Thymus (tissue), 11 donors: ENCODE results near the gene GNAQ. TPM values are rescaled to one million over a fixed set of nuclear protein-coding genes. Genes with fewer than 3 reads are reported as not detected.
"Not testable (repeated sequence)": the region's sequence is repeated elsewhere in the genome, so short reads cannot be mapped to it uniquely, and the experiment has no call there.

Experiments used
- DNase-seq, 9 donors: peaks; one replicate each; pipeline ENCODE4 v3.0.0-alpha.2; 2013; ENCODE audit warnings: low spot score in 9 of 9, low read depth in 6 of 9, missing footprints in 1 of 9
- H3K27ac ChIP-seq, 2 donors: one replicate each; pipeline ENCODE4 v1.5.1; 2013; ENCODE audit warnings: control low read depth in 1 of 2, low read depth in 1 of 2, low read length in 1 of 2, mild to moderate bottlenecking in 1 of 2, moderate library complexity in 1 of 2
- H3K27me3 ChIP-seq, 2 donors: one replicate each; pipeline ENCODE4 v1.5.1; 2013; ENCODE audit warnings: low read length in 1 of 2; ENCODE audit not compliant: control insufficient read depth in 2 of 2, insufficient read depth in 1 of 2
- H3K36me3 ChIP-seq, 2 donors: one replicate each; pipeline ENCODE4 v1.5.1; 2013; ENCODE audit warnings: low read length in 1 of 2, mild to moderate bottlenecking in 1 of 2, moderate library complexity in 1 of 2; ENCODE audit not compliant: control insufficient read depth in 2 of 2, insufficient read depth in 2 of 2
- H3K4me1 ChIP-seq, 2 donors: one replicate each; pipeline ENCODE4 v1.5.1; 2013; ENCODE audit warnings: low read length in 2 of 2; ENCODE audit not compliant: control insufficient read depth in 2 of 2, insufficient read depth in 2 of 2
- H3K4me3 ChIP-seq, 2 donors: one replicate each; pipeline ENCODE4 v1.5.1; 2013; ENCODE audit warnings: low read length in 2 of 2, control low read depth in 1 of 2, mild to moderate bottlenecking in 1 of 2
- H3K9me3 ChIP-seq, 2 donors: one replicate each; pipeline ENCODE4 v1.5.1; 2013; ENCODE audit warnings: low read length in 1 of 2, mild to moderate bottlenecking in 1 of 2; ENCODE audit not compliant: control insufficient read depth in 2 of 2, insufficient read depth in 1 of 2
- WGBS: extraction: QIAGEN DNeasy Blood & Tissue Kit; methylation state at CpG from one replicate; pipeline ENCODE4 v1.1.7; 2013; 5-methylcytosine and 5-hydroxymethylcytosine counted together
- polyA plus RNA-seq: library from polyadenylated mRNA; stranded (reverse); fragments of 200-250 nt; gene quantifications from one replicate; pipeline ENCODE4 v1.2.3, GENCODE V29; 2013
- total RNA-seq: library from RNA; stranded (reverse); fragments of 120-200 nt; gene quantifications from one replicate; pipeline ENCODE4 v1.2.4, GENCODE V29; 2013
- donor health status: healthy.

GNAQ gene
- total and polyA plus RNA-seq, 2 donors: 18.7 to 23.5 TPM

GRCh38 chr9:77882294-77882693, 149.3 kb downstream of the GNAQ start:
- H3K27ac ChIP-seq: no peak overlapping the region
- H3K9me3 ChIP-seq: no peaks in the 10 kb centered on the region
- H3K4me3 ChIP-seq: no peak overlapping the region
- H3K27me3 ChIP-seq: no peaks in the 10 kb centered on the region
- WGBS: 90% methylated on average over 4 of the region's 4 CpGs
- no peaks in the 10 kb centered on the region for H3K36me3 ChIP-seq
- peaks cover 15 to 21% of the 10 kb centered on the region in 2 donors for H3K4me1 ChIP-seq
- no peak for DNase-seq

DNA sequence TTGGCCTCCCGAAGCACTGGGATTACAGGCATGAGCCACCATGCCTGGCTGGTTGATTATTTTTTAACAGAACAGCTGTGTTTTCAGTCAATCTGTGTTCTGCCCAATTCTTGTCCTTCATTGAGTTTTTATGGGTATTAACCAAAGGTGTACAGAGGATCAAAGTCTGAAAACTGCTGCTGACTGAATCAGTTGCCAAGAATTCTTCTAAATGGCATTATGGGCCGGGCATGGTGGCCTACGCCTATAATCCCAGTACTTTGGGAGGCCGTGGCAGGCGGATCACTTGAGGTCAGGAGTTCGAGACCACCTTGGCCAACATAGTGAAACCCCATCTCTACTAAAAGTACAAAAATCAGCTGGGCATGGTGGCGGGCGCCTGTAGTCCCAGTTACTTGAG, 150.0 kb downstream of the GNAQ start:
- H3K4me3 ChIP-seq, H3K27me3 ChIP-seq, H3K27ac ChIP-seq, H3K36me3 ChIP-seq, H3K9me3 ChIP-seq, DNase-seq: not testable (repeated sequence)
- 98% methylated on average over 8 of the region's 8 CpGs for WGBS
- H3K4me1 ChIP-seq: peaks cover 15 to 21% of the 10 kb centered on the region in 2 donors

GRCh38 chr9:77881111-77881510, 150.5 kb downstream of the GNAQ start:
- Histone ChIP-seq H3K4me3 (no peak overlapping the region), H3K27ac (no peak overlapping the region), H3K36me3 (no peaks in the 10 kb centered on the region), H3K9me3 (no peaks in the 10 kb centered on the region), H3K4me1 (peaks cover 15 to 21% of the 10 kb centered on the region in 2 donors), H3K27me3 (no peaks in the 10 kb centered on the region)
- WGBS: 86% methylated on average over 8 of the region's 8 CpGs
- DNase-seq: no peak

GRCh38 chr9:77879437-77879943, 152.1 kb downstream of the GNAQ start:
- Histone ChIP-seq H3K4me3 (no peak overlapping the region), H3K9me3 (no peaks in the 10 kb centered on the region), H3K36me3 (no peaks in the 10 kb centered on the region), H3K4me1 (peaks cover 11 to 15% of the 10 kb centered on the region in 2 donors), H3K27ac (no peak overlapping the region), H3K27me3 (no peaks in the 10 kb centered on the region)
- no peak for DNase-seq
- 87% methylated on average over 8 of the region's 8 CpGs for WGBS

DNA sequence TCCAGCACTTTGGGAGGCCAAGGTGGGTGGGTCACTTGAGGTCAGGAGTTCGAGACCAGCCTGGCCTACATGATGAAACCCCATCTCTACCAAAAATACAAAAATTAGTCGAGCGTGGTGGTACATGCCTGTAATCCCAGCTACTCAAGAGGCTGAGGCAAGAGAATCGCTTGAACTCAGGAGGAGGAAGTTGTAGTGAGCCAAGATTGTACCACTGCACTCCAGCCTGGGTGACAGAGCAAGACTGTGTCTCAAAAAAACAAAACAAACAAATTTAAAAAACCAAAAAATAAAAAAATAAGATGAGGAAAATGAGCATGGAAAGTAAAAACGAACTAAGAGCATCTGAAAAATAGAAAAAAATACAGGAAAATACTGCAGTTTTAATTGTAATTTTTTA, 152.8 kb downstream of the GNAQ start:
- H3K4me3 ChIP-seq, H3K27me3 ChIP-seq, DNase-seq, H3K27ac ChIP-seq, H3K36me3 ChIP-seq, H3K4me1 ChIP-seq, H3K9me3 ChIP-seq: not testable (repeated sequence)
- 67% methylated on average over 5 of the region's 5 CpGs for WGBS

- Histone ChIP-seq H3K4me3 (no peak overlapping the region), H3K36me3 (no peaks in the 10 kb centered on the region)
- 94% methylated on average over 1 of the region's 1 CpG for WGBS
These were observed 153.6 kb downstream of the GNAQ start for GRCh38 chr9:77877976-77878375.

DNA sequence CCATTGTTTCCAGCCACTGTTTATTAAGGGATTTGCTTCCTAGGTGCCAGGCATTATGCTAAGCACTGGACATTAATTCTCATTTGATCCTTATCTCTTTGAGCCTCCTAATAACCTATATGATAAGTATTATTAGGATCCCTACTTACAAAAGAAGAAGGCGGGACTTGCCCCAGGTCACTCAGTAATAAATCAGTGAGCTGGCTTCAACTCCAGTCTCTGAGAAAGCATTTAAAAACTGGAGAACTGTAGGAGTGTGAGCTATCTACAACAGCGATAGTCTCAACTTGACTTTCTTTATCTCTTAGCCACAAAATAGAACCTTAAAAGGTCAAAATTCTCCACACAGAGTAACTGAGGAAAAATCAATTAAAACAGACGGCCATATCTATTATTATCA, 155.0 kb downstream of the GNAQ start:
- DNase-seq: no peak
- no peak overlapping the region for H3K27ac ChIP-seq
- no peak overlapping the region for H3K4me3 ChIP-seq
- WGBS: 96% methylated on average over 3 of the region's 3 CpGs
- peaks cover 0 to 3% of the 10 kb centered on the region in 2 donors for H3K4me1 ChIP-seq
- no peaks in the 10 kb centered on the region for H3K27me3 ChIP-seq
- no peaks in the 10 kb centered on the region for H3K36me3 ChIP-seq
- no peaks in the 10 kb centered on the region for H3K9me3 ChIP-seq

More at GRCh38 chr9:77877976-77878375, 153.6 kb downstream of the GNAQ start:
- Histone ChIP-seq H3K9me3 (no peaks in the 10 kb centered on the region), H3K4me1 (peaks cover 0 to 3% of the 10 kb centered on the region in 2 donors), H3K27ac (no peak overlapping the region), H3K27me3 (no peaks in the 10 kb centered on the region)
- DNase-seq: no peak

DNA sequence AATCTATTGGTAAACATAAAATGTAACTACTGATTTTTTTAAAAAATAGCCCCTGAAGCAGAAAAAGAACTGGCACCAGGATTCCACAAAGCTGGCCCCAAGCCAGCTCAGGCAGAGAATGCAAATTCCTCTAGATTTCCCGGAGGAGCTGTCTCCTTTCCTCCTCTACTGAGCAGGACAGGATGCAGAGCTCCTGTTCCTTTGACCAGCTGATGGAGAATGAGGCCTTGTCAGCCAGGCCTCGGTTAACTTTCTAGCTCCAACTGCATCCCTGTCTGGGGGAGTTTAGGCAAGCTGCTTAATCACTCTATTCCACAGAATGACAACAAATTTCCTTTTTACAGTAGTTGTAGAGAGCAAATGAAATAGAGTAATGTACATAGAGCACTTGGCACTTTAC, 155.5 kb downstream of the GNAQ start:
- H3K36me3 ChIP-seq: no peaks in the 10 kb centered on the region
- no peaks in the 10 kb centered on the region for H3K9me3 ChIP-seq
- 91% methylated on average over 2 of the region's 2 CpGs for WGBS
- no peak for DNase-seq
- peaks cover 0 to 3% of the 10 kb centered on the region in 2 donors for H3K4me1 ChIP-seq
- H3K27ac ChIP-seq: no peak overlapping the region
- no peak overlapping the region for H3K4me3 ChIP-seq
- H3K27me3 ChIP-seq: no peaks in the 10 kb centered on the region

- Histone ChIP-seq H3K4me1 (no peaks in the 10 kb centered on the region), H3K27me3 (no peaks in the 10 kb centered on the region), H3K27ac (no peak overlapping the region), H3K4me3 (no peak overlapping the region), H3K9me3 (no peaks in the 10 kb centered on the region), H3K36me3 (peaks cover 0 to 2% of the 10 kb centered on the region in 2 donors)
- no peak for DNase-seq
- WGBS: 93% methylated on average over 3 of the region's 3 CpGs
These were observed 158.7 kb downstream of the GNAQ start for GRCh38 chr9:77872863-77873262.

DNA sequence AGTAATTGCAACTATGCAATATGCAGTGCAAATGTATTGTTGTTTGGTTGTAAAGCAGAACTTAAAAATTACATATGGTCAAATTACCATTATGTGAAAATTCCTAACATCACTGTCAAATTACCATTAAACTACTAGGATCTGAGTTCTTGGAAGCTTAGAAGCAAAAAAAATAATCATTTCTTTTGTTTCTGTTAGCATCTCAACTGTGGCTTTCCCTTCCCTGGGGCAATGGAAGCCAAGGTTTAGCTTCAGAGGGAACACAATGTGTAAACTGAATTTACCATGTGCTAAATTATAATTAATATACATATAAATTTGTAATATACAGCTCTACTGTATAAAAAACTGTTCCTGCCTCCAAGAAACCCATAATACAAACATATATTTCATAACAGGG, 159.4 kb downstream of the GNAQ start:
- Histone ChIP-seq H3K4me3 (no peak overlapping the region), H3K27me3 (no peaks in the 10 kb centered on the region), H3K9me3 (no peaks in the 10 kb centered on the region), H3K4me1 (no peaks in the 10 kb centered on the region), H3K27ac (no peak overlapping the region), H3K36me3 (peaks cover 0 to 2% of the 10 kb centered on the region in 2 donors)
- DNase-seq: no peak
